Vagina (tissue), 2 donors: ENCODE data around the gene MGAT3. TPM values are rescaled to one million over a fixed set of nuclear protein-coding genes. Genes with fewer than 3 reads are reported as not detected.

Source experiments
- DNase-seq, 2 donors: peaks; one replicate each; pipeline ENCODE4 v3.0.0-alpha.2; 2017; ENCODE audit errors: extremely low spot score in 2 of 2
- H3K27ac ChIP-seq: fragments of 200-600 bp; sonication (generic); one replicate; pipeline ENCODE4 v1.5.1; 2019
- H3K27me3 ChIP-seq: fragments of 200-600 bp; sonication (generic); one replicate; pipeline ENCODE4 v1.5.1; 2019
- H3K36me3 ChIP-seq, 2 donors: fragments of 200-600 bp; sonication (generic); one replicate each; pipeline ENCODE4 v1.5.1; 2017 to 2019
- H3K4me1 ChIP-seq: fragments of 200-600 bp; sonication (generic); one replicate; pipeline ENCODE4 v1.5.1; 2019
- H3K4me3 ChIP-seq, 2 donors: fragments of 200-600 bp; sonication (generic); 1 replicate in 1 of 2; 2 replicates in 1 of 2; pipeline ENCODE4 v1.5.1; 2016 to 2019
- H3K9me3 ChIP-seq: fragments of 200-600 bp; sonication (generic); one replicate; pipeline ENCODE4 v1.5.1; 2019
- CTCF ChIP-seq, 3 experiments: fragments of 450-650 bp in 2 of 3; fragments of 200-600 bp in 1 of 3; sonication (generic) in 1 of 3; IDR thresholded peaks; one replicate each; pipeline ENCODE4 v1.5.1; 2017 to 2019; ENCODE audit warnings: antibody characterized with exemption in 3 of 3, mild to moderate bottlenecking in 2 of 3, moderate library complexity in 2 of 3
- POLR2A ChIP-seq, 2 donors: fragments of 450-650 bp; IDR thresholded peaks; one replicate each; pipeline ENCODE4 v1.6.1; 2017; ENCODE audit warnings: antibody characterized with exemption in 2 of 2, mild to moderate bottlenecking in 2 of 2, moderate library complexity in 2 of 2
- POLR2AphosphoS5 ChIP-seq, 2 donors: sonication (generic); formaldehyde crosslinking; IDR thresholded peaks; one replicate each; pipeline ENCODE4 v1.9.0; 2017; ENCODE audit warnings: antibody characterized with exemption in 2 of 2, mild to moderate bottlenecking in 2 of 2, low read depth in 1 of 2; ENCODE audit not compliant: insufficient read depth in 1 of 2
- intact Hi-C: fragments of 100-400 bp; cut with DNase I; formaldehyde crosslinking; loops from one replicate; pipeline ENCODE4 v1.15.1; 2023
- total RNA-seq: library from RNA; depleted of rRNA; stranded (reverse); fragments of >200 nt; gene quantifications from one replicate; pipeline ENCODE4 v1.2.3, GENCODE V29; 2016

MGAT3 gene
- total RNA-seq, 1 donor from 2014 or later = 0.98 TPM

GRCh38 chr22:39429916-39430575 is 26.8 kb upstream of the MGAT3 start:
- no peak for TF ChIP-seq POLR2A (IDR thresholded peaks at IDR 0.05)
- intact Hi-C loops = no loop called here
- DNase-seq = no peak
- H3K4me3 ChIP-seq = no peak overlapping the region
- peaks cover 19% of the 10 kb centered on the region for H3K4me1 ChIP-seq
- H3K27ac ChIP-seq = peak overlapping the region; percentile 86
- no peaks in the 10 kb centered on the region for H3K9me3 ChIP-seq
- H3K36me3 ChIP-seq = peaks cover 0 to 46% of the 10 kb centered on the region in 2 donors
- no peaks in the 10 kb centered on the region for H3K27me3 ChIP-seq

GRCh38 chr22:39430576-39431150 is 26.1 kb upstream of the MGAT3 start:
- intact Hi-C loops = no loop called here
- no peak for DNase-seq
- H3K4me1 ChIP-seq = peaks cover 19% of the 10 kb centered on the region
- no peaks in the 10 kb centered on the region for H3K9me3 ChIP-seq
- H3K27me3 ChIP-seq = no peaks in the 10 kb centered on the region
- peaks cover 0 to 46% of the 10 kb centered on the region in 2 donors for H3K36me3 ChIP-seq
- peak overlapping the region; percentile 86 for H3K27ac ChIP-seq
- TF ChIP-seq POLR2AphosphoS5 (IDR thresholded peaks at IDR 0.05; ENCODE audit: insufficient read depth in 1 of 2, low read depth in 1 of 2) (no peak), POLR2A (IDR thresholded peaks at IDR 0.05) (no peak), CTCF (IDR thresholded peaks at IDR 0.05) (no peak)
- no peak overlapping the region for H3K4me3 ChIP-seq

- Histone ChIP-seq H3K4me1 (peaks cover 19% of the 10 kb centered on the region), H3K27ac (peak overlapping the region; percentile 86), H3K27me3 (no peaks in the 10 kb centered on the region), H3K4me3 (no peak overlapping the region), H3K9me3 (no peaks in the 10 kb centered on the region), H3K36me3 (peaks cover 0 to 44% of the 10 kb centered on the region in 2 donors)
- intact Hi-C loops = no loop called here
- TF ChIP-seq CTCF (IDR thresholded peaks at IDR 0.05) (no peak), POLR2A (IDR thresholded peaks at IDR 0.05) (no peak), POLR2AphosphoS5 (IDR thresholded peaks at IDR 0.05; ENCODE audit: insufficient read depth in 1 of 2, low read depth in 1 of 2) (no peak)
- DNase-seq = no peak
Measured at GRCh38 chr22:39431216-39431801, 25.5 kb upstream of the MGAT3 start.

GRCh38 chr22:39431821-39432251 is 25.0 kb upstream of the MGAT3 start:
- no peaks in the 10 kb centered on the region for H3K27me3 ChIP-seq
- intact Hi-C loops = no loop called here
- no peaks in the 10 kb centered on the region for H3K9me3 ChIP-seq
- H3K4me3 ChIP-seq = no peak overlapping the region
- peak overlapping the region; percentile 86 for H3K27ac ChIP-seq
- TF ChIP-seq CTCF (IDR thresholded peaks at IDR 0.05) = no peak
- peak in 1 of 2 donors; percentile 39 for TF ChIP-seq POLR2AphosphoS5 (IDR thresholded peaks at IDR 0.05; ENCODE audit: insufficient read depth in 1 of 2, low read depth in 1 of 2)
- H3K4me1 ChIP-seq = peaks cover 19% of the 10 kb centered on the region
- DNase-seq = no peak
- peaks cover 0 to 39% of the 10 kb centered on the region in 2 donors for H3K36me3 ChIP-seq

- intact Hi-C loops = no loop called here
- DNase-seq = no peak
- no peak for TF ChIP-seq POLR2A (IDR thresholded peaks at IDR 0.05)
- no peak for TF ChIP-seq CTCF (IDR thresholded peaks at IDR 0.05)
- TF ChIP-seq POLR2AphosphoS5 (IDR thresholded peaks at IDR 0.05; ENCODE audit: insufficient read depth in 1 of 2, low read depth in 1 of 2) = no peak
- Histone ChIP-seq H3K4me1 (peaks cover 25% of the 10 kb centered on the region), H3K27ac (peak overlapping the region; percentile 86), H3K4me3 (no peak overlapping the region), H3K27me3 (no peaks in the 10 kb centered on the region), H3K36me3 (peaks cover 0 to 33% of the 10 kb centered on the region in 2 donors), H3K9me3 (no peaks in the 10 kb centered on the region)
Measured at GRCh38 chr22:39432361-39432811, 24.4 kb upstream of the MGAT3 start.
